MM.1S (cell line): ENCODE data around the gene COPB1.

Experiments used
- DNase-seq: peaks from one replicate; pipeline ENCODE4 v3.0.0-alpha.2; 2015
- H2AFZ ChIP-seq: fragments of 300-600 bp; sonication (generic); 2 replicates; pipeline ENCODE4 v1.6.0; 2016; ENCODE audit warnings: antibody characterized with exemption, low read length
- H3F3A ChIP-seq: fragments of 300-600 bp; sonication (generic); 2 replicates; pipeline ENCODE4 v1.6.1; 2016; ENCODE audit warnings: mild to moderate bottlenecking, antibody characterized with exemption, low read length, moderate library complexity, mixed read lengths; ENCODE audit not compliant: insufficient read depth
- H3K27ac ChIP-seq: fragments of 300-600 bp; sonication (generic); 2 replicates; pipeline ENCODE4 v1.5.1; 2016; ENCODE audit warnings: mild to moderate bottlenecking, low read length
- H3K27me3 ChIP-seq: fragments of 300-600 bp; sonication (generic); replicated peaks from 2 replicates; pipeline ENCODE4 v1.6.0; 2016; ENCODE audit warnings: low read length; ENCODE audit not compliant: insufficient read depth
- H3K36me3 ChIP-seq: fragments of 300-600 bp; sonication (generic); replicated peaks from 2 replicates; pipeline ENCODE4 v1.6.1; 2016; ENCODE audit warnings: mild to moderate bottlenecking, low read length, mixed read lengths; ENCODE audit not compliant: insufficient read depth
- H3K4me1 ChIP-seq: fragments of 300-600 bp; sonication (generic); 2 replicates; pipeline ENCODE4 v1.6.1; 2016; ENCODE audit warnings: low read length, mixed read lengths
- H3K4me2 ChIP-seq: fragments of 300-600 bp; sonication (generic); 2 replicates; pipeline ENCODE4 v1.6.0; 2016; ENCODE audit warnings: low read depth, low read length
- H3K4me3 ChIP-seq: fragments of 300-600 bp; sonication (generic); 2 replicates; pipeline ENCODE4 v1.5.1; 2016; ENCODE audit warnings: low read length, mixed read lengths
- H3K79me2 ChIP-seq: fragments of 300-600 bp; sonication (generic); 2 replicates; pipeline ENCODE4 v1.6.1; 2016; ENCODE audit warnings: mixed run types, low read length, mixed read lengths
- H3K9ac ChIP-seq: fragments of 300-600 bp; sonication (generic); 2 replicates; pipeline ENCODE4 v1.6.1; 2016; ENCODE audit warnings: low read length, mixed read lengths
- H3K9me2 ChIP-seq: fragments of 300-600 bp; sonication (generic); replicated peaks from 2 replicates; pipeline ENCODE4 v1.6.1; 2016; ENCODE audit warnings: mild to moderate bottlenecking, low read length, mixed read lengths; ENCODE audit not compliant: insufficient read depth
- H3K9me3 ChIP-seq: fragments of 300-600 bp; sonication (generic); replicated peaks from 2 replicates; pipeline ENCODE4 v1.6.1; 2016; ENCODE audit warnings: mild to moderate bottlenecking, low read length, mixed read lengths; ENCODE audit not compliant: insufficient read depth
- H4K20me1 ChIP-seq: fragments of 300-600 bp; sonication (generic); 2 replicates; pipeline ENCODE4 v1.6.1; 2016; ENCODE audit warnings: mild to moderate bottlenecking, low read length, moderate library complexity, mixed read lengths; ENCODE audit not compliant: insufficient read depth
- CTCF ChIP-seq: fragments of 300-600 bp; sonication (generic); IDR thresholded peaks from 2 replicates; pipeline ENCODE4 v1.5.1; 2016; ENCODE audit warnings: antibody characterized with exemption, low read length, mixed read lengths
- EZH2 ChIP-seq: fragments of 300-600 bp; sonication (generic); optimal IDR thresholded peaks from 2 replicates; pipeline ENCODE3; 2017; ENCODE audit warnings: low read depth, mild to moderate bottlenecking, antibody characterized with exemption, low read length, mixed read lengths
- EZH2phosphoT487 ChIP-seq: fragments of 300-600 bp; sonication (generic); IDR thresholded peaks from 2 replicates; pipeline ENCODE4 v1.6.1; 2018; ENCODE audit warnings: antibody characterized with exemption, low read length

Gene COPB1

GRCh38 chr11:14544611-14545010 lies 45.0 kb upstream of the COPB1 start:
- TF ChIP-seq CTCF = no peak
- no peak for TF ChIP-seq EZH2
- no peak for TF ChIP-seq EZH2phosphoT487
- H3K79me2 ChIP-seq = no peaks in the 10 kb centered on the region
- no peaks in the 10 kb centered on the region for H3K9me2 ChIP-seq
- H3K27ac ChIP-seq = no peak overlapping the region
- no peaks in the 10 kb centered on the region for H3K27me3 ChIP-seq
- no peaks in the 10 kb centered on the region for H3F3A ChIP-seq
- no peak overlapping the region for H3K9ac ChIP-seq
- no peak overlapping the region for H3K4me2 ChIP-seq
- H3K9me3 ChIP-seq = no peaks in the 10 kb centered on the region
- DNase-seq = peak; percentile 42
- no peaks in the 10 kb centered on the region for H4K20me1 ChIP-seq
- no peak overlapping the region for H2AFZ ChIP-seq
- H3K4me1 ChIP-seq = peaks cover 7% of the 10 kb centered on the region
- no peak overlapping the region for H3K4me3 ChIP-seq
- no peaks in the 10 kb centered on the region for H3K36me3 ChIP-seq

DNA sequence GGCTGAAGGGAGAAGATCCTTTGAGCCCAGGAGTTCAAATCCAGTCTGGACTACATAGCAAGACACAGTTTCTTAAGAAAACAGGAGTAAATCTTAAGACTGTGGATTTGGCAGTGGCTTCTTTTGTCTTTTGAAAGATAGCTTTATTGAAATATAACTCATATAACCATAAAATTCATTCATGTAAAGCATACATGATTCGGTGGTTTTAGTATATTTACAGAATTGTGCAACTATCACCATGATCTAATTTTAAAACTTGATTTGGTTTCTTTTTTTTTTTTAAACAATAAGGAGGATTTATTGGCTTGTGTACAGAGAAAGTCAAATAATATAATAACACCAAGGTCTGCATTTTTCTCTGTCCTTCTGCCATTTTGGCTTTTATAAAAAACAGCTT lies 43.6 kb upstream of the COPB1 start:
- Histone ChIP-seq H3K4me3 (no peak overlapping the region), H3F3A (no peaks in the 10 kb centered on the region), H3K27ac (no peak overlapping the region), H3K9me3 (no peaks in the 10 kb centered on the region), H3K27me3 (no peaks in the 10 kb centered on the region), H3K79me2 (no peaks in the 10 kb centered on the region), H3K36me3 (no peaks in the 10 kb centered on the region), H3K4me1 (peaks cover 7% of the 10 kb centered on the region), H3K9ac (no peak overlapping the region), H3K9me2 (no peaks in the 10 kb centered on the region), H2AFZ (no peak overlapping the region), H4K20me1 (no peaks in the 10 kb centered on the region), H3K4me2 (no peak overlapping the region)
- DNase-seq = no peak
- TF ChIP-seq CTCF (no peak), EZH2phosphoT487 (no peak), EZH2 (no peak)

GRCh38 chr11:14542324-14542723 lies 42.7 kb upstream of the COPB1 start:
- H3K27ac ChIP-seq = no peak overlapping the region
- H3K27me3 ChIP-seq = no peaks in the 10 kb centered on the region
- H3K4me3 ChIP-seq = no peak overlapping the region
- H4K20me1 ChIP-seq = no peaks in the 10 kb centered on the region
- no peak overlapping the region for H3K4me2 ChIP-seq
- DNase-seq = no peak
- H3K9me3 ChIP-seq = no peaks in the 10 kb centered on the region
- H3K9me2 ChIP-seq = no peaks in the 10 kb centered on the region
- TF ChIP-seq CTCF (no peak), EZH2phosphoT487 (no peak), EZH2 (no peak)
- no peaks in the 10 kb centered on the region for H3K36me3 ChIP-seq
- no peaks in the 10 kb centered on the region for H3K79me2 ChIP-seq
- no peak overlapping the region for H2AFZ ChIP-seq
- peaks cover 7% of the 10 kb centered on the region for H3K4me1 ChIP-seq
- no peaks in the 10 kb centered on the region; the same call in 1 of the 2 replicates for H3F3A ChIP-seq
- no peak overlapping the region for H3K9ac ChIP-seq
